GM19372 (cell line): Measurements from ENCODE around the gene DCDC1.
"Not testable (repeated sequence)": the region's sequence is repeated elsewhere in the genome, so short reads cannot be mapped to it uniquely, and the experiment has no call there.

Experiments
- ATAC-seq: cut with Tn5 transposase; IDR thresholded peaks from one replicate; pipeline ENCODE4 v1.9.1; 2021; ENCODE audit warnings: mild to moderate bottlenecking, low read depth, moderate library complexity; ENCODE audit not compliant: unreplicated experiment

The DCDC1 gene

DNA sequence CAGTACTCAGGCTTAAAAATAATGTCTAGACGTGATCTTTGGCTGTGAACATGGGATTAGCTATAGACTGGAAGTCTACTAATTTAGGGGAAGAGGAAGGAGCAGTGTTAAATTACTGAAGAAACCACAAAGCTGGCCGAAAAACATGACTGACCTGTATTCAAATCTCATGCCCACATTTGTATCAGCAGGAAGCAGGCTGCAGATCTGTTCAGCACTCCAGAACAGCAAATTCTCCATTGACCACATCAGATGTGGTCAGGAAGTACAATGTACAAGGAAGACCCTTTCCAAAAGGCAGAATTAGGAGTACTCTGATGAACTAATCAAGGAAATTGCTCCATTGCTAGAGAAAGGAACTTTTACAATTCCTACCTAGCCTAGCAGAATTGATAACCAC is 31.7 kb downstream of the DCDC1 start:
- ATAC-seq = no peak

DNA sequence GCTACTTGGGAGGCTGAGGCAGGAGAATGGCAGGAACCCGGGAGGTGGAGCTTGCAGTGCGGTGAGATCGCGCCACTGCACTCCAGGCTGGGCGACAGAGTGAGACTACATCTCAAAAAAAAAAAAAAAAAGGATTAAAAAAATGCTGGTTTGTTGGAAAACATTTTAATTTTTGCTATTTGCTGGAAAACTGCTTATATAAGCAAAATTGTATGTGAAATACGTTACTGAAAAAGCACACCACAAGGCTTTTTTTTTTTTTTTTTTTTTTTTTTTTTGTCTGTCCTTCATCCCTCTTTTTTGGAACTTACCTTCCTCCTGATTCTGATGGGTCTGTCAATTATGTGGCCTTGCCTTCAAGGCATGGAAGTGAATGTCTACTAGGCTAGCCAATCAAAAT is 40.8 kb downstream of the DCDC1 start:
- no peak for ATAC-seq

DNA sequence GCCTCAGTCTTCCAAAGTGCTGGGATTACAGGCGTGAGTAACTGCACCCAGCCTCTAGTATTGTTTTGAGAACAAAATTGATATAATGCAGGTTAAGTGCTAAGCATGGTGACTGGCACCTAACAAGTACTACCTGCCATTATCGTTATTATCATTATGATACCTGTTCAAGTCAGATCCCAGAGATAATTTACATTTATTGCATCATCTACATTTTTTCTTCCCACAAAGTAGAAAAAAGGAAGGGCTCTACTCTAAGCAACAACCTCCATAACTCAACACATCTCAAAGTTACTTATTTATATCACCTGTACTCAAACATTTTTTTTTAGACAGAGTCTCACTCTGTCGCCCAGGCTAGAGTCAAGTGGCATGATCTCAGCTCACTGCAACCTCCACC is 42.1 kb downstream of the DCDC1 start:
- ATAC-seq = no peak

DNA sequence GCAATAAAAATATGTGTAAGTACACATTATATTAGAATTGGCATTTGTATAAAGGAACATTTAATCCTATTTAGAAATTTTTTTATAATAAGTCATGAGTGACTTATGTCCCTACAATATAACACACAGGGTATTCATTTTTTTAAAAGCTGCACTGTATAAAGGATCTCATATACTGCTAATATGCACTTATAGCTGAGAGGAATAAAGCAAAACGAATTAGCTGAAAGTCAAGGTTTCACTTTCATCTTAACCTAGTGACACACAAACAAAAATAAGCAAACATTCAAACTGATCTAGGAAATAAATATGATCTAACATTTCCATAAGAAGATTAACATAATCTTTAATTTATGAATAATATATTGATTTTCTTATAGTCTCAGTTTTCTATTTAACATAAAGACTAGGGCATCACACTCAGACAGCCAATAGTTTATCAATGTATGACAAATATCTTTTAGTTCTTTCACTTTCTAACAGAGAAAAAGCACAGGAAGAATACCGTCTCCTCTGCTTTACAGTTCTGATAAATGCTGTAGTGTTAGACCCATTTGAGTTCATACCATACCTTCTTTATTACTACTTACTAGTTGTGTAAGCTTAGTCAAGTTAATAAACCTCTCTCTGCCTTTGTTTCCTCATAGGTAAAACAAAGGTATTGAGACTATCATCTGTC is 42.9 kb downstream of the DCDC1 start:
- ATAC-seq = peak; percentile 71

GRCh38 chr11:31325160-31325559 is 44.4 kb downstream of the DCDC1 start:
- no peak for ATAC-seq

DNA sequence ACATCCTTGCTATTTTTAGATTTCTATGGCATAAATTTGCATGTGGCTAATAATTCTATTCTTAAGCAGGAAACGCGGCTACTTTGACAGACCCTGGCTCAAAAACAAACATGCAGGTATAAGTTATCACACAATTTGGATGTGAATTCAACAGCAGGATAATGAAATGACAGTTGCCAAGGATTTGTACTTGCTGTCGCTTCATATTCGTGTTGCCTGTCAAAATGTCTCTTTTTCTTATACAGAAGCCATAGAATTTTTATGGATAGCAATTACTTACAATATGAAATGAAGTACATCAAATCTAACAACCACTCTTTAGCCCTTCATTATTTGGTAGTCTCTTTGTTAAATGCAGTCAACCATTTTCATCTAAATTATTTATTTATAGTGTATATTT is 46.4 kb downstream of the DCDC1 start:
- no peak for ATAC-seq

DNA sequence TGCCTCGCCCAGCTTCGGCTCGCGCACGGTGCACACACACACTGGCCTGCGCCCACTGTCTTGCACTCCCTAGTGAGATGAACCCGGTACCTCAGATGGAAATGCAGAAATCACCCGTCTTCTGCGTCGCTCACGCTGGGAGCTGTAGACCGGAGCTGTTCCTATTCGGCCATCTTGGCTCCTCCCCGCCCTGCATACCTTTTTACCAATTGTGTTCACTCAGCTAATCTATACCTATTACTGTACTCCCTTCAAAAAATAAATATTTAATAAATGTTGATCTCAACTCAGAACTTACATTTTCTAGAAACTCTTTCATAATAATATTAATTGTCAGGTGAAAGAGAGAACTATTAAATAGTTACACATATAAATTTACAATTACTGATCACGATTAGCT is 48.0 kb downstream of the DCDC1 start:
- ATAC-seq = not testable (repeated sequence)

DNA sequence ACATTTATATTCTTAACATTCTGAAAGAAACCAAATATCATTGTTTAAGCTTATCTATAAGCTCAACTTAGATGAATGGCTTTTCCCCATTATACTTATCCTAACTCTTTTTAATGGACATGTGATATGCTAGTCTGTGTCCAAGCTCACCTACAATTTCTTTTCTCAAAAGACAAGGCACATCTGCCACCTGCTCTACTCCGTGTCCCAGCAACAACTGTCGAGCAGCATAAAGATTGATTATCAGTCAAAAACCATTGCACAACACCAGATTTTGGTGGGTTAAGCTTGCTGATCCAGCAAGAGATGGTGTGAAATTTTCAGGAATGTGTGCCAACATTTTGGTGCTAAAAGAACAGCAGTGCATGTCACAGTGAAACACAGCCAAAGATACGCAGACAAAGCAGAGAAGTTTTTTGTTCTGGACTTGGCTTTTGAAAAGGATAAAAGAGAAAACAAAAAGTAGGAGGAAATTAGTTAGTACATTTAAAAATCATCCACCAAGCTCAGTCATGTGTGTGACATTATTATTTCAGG is 65.8 kb downstream of the DCDC1 start:
- no peak for ATAC-seq

GRCh38 chr11:31301549-31302510 is 67.7 kb downstream of the DCDC1 start:
- no peak for ATAC-seq

DNA sequence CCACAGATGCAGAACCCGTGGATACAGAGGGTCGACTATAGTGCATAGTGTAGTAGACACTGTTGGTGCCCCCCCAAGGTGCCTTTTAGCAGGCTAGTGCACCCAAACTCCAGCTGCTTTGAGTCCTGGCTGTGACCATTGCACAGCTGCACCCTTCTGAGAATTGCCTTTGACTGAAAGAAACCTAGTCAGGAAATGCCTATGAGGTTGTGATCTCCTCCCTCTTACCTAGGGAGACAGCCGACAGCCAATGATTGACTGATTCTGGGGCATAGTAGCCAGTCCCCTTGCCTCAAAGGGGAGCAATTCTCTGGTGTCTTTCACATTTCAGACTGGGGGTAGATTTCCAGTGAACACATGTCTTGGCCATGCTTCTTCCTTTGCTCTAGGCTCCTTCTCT is 74.2 kb downstream of the DCDC1 start:
- no peak for ATAC-seq

DNA sequence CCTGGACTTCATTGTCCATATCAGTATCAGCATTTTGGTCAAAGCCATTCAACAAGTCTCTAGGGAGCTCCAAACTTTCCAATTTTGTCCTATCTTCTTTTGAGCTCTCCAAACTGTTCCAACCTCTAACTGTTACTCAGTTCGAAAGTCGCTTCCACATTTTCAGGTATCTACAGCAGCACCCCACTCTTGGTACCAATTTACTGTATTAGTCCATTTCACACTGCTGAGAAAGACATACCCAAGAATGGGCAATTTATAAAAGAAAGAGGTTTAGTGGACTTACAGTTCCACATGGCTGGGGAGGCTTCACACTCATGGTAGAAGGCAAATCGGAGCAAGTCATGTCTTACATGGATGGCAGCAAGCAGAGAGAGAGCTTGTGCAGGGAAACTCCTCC is 96.0 kb downstream of the DCDC1 start:
- not testable (repeated sequence) for ATAC-seq

- ATAC-seq = no peak
These were observed 101.8 kb downstream of the DCDC1 start for GRCh38 chr11:31267720-31268119.

- ATAC-seq = no peak
These were observed 104.7 kb downstream of the DCDC1 start for GRCh38 chr11:31264834-31265233.

- ATAC-seq = no peak
These were observed 106.8 kb downstream of the DCDC1 start for GRCh38 chr11:31262761-31263160.

- ATAC-seq = no peak
These were observed 109.7 kb downstream of the DCDC1 start for GRCh38 chr11:31259797-31260196.

- no peak for ATAC-seq
These were observed 115.1 kb downstream of the DCDC1 start for GRCh38 chr11:31254415-31254814.

- ATAC-seq = no peak
These were observed 120.8 kb downstream of the DCDC1 start for GRCh38 chr11:31248768-31249167.

DNA sequence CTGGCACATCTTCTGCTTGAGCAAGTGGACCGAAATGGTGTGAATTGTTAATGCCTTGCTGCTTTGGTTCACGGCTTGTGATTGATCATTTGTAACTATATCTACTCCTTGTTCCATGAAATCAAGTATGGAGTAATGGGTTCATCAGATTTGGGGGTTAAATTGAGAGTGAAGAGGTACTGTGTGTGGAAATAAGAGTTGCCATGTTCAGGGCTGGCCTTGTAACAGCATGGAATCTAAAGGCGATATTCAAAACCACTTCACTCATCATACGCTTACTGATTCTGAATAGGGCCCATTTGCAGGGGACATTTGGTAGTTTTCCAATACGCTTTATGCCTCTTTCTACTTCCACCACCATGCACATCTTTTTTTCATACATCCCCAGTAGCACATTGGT is 122.2 kb downstream of the DCDC1 start:
- no peak for ATAC-seq

- no peak for ATAC-seq
These were observed 122.9 kb downstream of the DCDC1 start for GRCh38 chr11:31246451-31247165.

GRCh38 chr11:31243706-31244105 is 125.8 kb downstream of the DCDC1 start:
- no peak for ATAC-seq

- no peak for ATAC-seq
These were observed 129.1 kb downstream of the DCDC1 start for GRCh38 chr11:31240340-31240904.
